Dedifferentiated amniotic fluid mesenchymal stem cell (primary cell): Measurements from ENCODE around the gene TAGLN3.
"Not testable (repeated sequence)": the region's sequence is repeated elsewhere in the genome, so short reads cannot be mapped to it uniquely, and the experiment has no call there.

Experiments used
- DNase-seq: peaks from one replicate; pipeline ENCODE4 v3.0.0-alpha.2; 2016; ENCODE audit errors: extremely low spot score

TAGLN3 gene

DNA sequence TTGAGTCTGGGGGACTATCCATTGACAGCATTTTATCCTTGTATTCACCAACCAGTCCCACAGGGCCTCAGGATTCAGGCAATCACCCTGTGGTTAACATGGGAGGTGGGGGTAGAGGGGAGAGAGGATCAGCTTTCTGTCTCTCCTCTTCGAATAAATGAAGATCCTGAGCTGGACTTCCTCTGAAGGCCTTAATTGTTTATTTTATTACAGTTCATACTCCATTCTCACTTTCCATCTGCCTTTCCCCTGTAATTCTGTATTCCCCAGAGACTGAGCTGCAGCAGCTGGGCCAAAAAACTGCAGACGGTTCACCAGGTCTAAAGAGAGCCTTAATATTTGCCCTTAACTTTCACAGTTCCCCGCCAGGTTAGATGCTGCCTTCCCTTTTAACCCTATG lies 11.9 kb downstream of the TAGLN3 start:
- no peak for DNase-seq

DNA sequence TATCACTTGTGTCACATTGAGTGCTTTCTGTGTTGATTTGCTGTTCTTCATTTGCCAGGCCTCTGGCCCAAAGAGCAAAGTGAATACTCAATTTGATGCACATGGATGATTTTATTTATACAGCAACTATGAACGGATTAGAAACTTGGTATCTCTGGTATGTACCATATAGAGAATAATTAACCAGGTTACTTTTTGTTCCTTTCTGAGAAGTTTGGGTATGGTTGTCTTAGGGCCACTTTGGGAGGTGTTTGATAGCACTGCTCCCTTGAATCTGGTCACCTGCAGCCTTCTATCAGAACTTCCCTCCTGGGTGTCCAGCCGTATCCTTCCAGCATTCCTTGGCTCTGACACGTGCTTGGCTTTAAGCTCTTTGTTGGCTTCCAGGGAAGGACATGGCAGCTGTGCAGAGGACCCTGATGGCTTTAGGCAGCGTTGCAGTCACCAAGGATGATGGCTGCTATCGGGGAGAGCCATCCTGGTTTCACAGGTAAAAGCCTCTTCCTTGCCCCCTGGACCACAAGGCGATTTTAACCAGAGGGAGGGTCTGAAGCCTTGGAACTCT lies 12.7 kb downstream of the TAGLN3 start:
- no peak for DNase-seq

DNA sequence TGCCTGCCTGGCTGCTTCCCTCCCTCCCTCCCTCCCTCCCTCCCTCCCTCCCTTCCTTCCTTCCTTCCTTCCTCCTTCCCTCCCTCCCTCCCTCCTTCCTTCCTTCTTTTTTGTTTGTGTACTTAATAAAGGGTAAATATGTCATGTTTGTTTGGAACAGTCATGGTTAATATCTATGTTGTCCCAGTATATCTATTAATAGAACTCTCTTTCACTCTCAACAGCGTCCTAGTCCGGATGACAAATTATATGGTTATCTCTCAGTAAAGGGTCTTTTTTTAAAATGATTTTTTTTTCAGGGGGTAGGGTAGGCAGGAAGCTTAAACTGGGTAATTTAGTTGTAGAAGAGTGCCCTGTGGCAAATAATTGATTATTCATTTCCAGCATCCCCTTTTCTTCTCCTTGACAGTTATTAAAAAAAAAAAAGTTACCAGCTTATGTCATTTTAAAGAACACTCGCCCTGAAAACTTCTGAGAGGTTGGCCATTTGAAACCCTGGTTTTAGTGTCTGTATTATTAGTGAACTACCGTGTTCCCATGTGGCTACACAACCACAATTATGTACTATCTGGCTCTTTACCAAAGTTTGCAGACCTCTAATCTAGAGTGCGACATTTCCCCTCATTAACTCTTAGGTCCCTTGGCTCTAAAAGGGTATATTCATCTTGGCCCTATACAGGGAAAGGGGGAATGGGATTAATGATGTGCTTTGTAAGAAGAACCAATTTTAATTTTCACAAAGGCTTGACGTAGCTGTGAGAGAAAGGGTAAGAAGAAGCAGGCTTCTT lies 13.7 kb downstream of the TAGLN3 start:
- DNase-seq: no peak

DNA sequence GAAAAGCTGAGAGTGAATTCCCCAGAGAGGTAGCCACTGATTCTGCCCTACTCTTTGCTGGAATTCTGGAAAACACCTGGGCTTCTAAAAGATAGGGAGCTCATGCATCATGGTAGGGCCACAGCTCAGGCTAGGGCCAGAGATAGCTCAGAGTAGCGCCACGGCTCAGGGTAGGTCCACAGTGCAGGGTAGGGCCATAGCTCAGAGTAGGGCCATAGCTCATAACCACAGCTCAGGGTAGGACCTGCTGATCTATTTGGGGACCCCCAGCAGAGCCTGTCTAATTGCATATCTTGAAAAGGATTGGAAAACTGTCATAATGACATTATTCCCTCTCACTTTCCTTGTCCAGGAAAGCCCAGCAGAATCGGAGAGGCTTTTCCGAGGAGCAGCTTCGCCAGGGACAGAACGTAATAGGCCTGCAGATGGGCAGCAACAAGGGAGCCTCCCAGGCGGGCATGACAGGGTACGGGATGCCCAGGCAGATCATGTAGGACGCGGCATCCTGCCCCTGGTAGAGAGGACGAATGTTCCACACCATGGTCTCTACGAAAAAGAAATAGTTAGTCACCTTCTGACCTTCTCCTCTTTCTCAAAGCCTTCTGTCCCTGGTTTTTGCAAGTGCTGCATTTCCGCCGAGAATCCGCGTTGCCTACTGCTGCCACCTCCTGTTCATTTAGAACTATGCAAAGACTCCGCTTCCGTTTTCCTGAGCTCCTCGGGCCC lies 14.5 kb downstream of the TAGLN3 start:
- DNase-seq: peak; percentile 72

DNA sequence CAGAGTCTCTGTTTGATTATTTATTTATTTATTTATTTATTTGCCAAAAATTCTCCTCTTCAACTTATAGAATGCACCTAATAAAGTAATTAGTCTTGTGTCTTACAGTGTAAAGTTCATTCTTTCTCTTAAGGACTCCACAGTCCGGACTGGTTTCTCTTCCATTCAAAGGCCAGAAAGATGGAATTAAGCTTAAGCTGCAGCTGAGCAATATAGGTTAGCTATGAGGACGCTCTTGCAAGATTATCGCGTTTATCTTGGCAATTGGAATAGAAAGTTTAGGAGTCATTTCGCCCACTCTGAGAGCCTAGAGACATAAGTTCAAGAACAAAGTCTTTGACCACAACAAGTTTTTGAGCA lies 15.0 kb downstream of the TAGLN3 start:
- no peak for DNase-seq

DNA sequence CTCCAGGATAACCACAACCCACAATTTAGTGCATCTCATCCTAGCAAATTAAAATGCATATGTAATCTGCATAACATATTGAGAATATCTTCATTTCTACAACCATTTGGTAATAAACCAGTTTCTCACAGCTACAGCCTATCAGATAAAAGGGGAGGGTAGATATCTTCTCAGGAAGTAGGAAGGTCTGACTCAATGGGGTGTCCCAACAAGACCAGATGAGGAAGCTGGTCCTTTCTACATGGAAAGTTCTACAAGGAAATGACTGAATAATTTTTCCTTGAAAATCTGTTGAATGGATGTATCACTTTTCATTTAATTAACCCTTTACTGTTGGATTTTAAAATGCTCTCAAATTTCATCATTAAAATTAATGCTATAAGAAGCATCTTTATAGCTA lies 18.4 kb downstream of the TAGLN3 start:
- no peak for DNase-seq

DNA sequence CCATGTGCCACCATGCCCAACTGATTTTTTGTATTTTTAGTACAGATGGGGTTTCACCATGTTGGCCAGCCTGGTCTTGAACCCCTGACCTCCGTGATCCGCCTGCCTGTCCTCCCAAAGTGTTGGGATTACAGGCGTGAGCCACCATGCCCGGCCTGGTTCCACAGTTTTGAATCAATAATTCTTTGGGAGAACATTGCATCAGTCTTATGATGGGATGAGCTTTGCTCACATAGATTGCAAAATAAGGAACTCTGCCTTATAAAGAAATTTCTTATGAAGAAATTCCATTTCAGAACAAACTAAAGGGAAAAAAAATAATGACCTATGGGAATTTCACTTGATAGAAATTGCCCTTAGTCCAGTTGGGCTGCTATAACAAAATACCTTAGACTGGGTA lies 20.0 kb downstream of the TAGLN3 start:
- DNase-seq: no peak

DNA sequence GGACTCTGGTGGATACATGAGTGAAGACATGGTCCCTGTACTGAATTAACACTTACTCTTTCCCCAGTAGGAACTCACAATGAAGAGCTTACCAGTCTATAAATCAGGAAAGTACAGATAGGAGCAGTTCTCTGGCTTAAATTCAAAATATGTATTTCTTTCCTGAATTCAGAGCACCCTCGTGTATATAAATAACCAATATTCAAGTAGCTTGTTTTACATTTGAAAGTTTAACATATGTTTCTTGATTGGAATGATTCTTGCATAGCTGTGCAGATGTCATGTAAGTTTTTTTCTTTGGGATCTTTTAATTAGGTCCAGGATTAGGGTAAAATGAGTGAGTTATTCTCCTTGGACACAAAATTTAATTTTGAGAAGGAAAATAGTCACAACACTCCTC lies 21.0 kb downstream of the TAGLN3 start:
- DNase-seq: no peak

DNA sequence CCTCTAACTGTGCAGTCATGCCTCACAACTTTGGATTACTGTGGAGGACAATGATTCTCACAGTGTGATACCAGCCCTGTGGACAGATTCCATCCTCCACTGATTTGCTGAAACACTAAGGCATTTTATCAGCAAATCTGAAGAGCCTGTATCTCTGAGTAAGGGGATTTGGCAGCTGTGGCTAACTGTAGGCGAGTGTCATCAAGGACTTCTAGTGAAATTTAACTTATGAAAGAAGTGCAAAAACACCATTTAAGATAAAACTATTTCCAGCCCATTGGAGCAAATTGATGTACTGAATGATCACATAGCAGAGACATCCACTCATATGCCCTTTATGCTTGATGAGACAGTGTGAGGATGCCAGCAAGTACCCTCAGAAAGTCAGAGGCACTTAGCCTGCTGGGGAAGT lies 22.0 kb downstream of the TAGLN3 start:
- no peak for DNase-seq

DNA sequence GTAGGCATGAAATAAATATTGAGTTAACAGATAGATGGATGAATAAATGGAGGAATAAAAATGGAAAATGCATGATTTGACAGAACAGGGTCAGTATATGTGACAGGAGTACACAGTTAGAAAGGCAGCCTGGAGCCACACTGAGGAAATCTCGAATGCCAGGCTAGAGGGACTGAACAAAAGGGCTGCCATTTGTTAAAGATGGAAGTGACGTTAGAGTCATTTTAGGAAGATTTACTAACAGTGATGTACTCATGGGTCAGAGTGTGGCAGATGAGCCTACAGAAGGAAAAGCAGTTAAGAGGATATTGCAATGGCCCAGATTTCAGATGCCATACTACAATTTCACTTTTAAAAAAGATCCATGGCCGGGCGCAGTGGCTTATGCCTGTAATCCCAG lies 28.4 kb downstream of the TAGLN3 start:
- no peak for DNase-seq

DNA sequence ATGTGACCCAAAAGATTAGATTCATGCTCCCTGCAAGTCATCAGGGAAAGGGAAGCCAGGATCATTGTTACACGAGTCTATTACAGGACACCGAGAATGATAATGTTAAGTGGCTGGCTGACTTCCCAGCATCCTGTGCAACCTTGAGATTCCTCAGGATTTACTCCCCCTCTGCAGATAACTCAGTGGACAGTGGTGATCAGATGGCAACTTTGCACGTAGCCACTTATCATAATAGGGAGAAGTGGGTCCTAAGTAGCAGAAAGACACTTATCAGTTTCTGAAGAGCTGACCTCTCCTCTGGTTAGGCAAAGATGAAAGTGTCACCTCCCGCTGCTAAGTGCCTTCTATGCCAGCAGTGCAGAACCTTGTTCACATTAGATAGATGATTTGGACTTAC lies 29.1 kb downstream of the TAGLN3 start:
- DNase-seq: no peak

DNA sequence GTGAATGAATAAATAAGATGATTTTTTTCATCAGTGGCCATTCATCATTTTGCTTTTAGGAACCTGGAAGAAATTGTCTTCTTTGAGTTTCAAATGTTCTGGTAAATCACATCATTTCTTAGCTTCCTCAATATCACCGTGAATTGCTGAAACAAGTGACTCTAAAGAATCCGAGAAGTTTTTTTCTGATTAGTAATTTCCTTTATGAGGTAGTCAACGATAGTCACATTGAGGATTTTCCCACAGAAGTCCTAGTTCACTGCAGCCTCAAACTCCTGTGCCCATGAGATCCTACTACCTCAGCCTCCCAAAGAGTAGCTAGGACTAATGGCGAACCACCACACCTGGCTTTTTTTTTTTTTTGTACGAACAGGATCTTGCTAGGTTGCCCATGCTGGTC lies 32.2 kb downstream of the TAGLN3 start:
- DNase-seq: no peak

DNA sequence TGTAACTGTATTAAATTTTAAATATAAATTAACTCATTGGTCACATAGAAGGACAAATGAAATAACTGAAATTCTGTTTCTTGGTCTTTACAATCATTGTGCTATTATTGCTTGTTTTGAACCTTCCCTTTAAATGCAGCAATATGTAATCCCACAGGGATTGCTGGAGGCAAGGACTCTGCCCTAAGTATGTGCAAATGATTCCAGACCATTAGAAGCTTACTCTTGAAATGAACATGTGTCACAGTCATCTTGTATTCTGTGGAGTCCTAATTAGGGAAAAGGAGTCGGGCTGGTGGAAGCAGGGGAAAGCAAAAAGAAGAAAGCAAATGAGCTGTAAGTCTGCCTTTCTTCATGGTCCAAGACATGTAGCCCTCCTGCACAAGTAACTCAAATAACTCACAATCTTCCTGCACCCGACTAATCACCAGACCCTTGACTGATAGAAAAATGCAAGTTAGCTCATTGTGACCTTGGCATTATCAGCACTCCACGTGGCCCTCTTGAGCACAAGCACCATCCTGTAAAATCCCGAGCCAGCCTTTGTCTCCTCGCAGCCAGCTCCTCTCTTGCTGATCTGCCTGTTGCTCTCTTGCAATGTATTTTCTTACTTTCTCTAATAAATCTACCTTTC lies 33.5 kb downstream of the TAGLN3 start:
- DNase-seq: no peak

DNA sequence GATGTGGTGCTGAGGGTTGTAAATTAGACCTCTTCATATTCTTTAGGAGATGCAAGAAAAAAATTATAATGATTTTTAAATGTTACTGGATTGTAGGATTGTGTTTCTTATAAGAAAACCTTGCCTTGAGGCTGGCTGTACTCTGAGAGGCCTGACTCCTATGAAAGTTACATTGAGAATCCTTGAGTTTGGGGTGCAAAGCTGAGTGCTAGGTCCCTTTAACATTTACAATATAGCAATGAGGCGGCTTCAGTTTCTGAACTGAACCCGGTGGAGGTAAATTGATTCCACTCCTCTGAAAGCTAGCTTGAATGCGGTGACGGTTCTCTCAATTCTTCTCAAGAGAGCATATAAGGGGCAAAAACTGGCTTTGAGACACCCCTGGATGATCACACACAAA lies 35.7 kb downstream of the TAGLN3 start, which contains the start of gene TMPRSS7:
TSS of gene TMPRSS7 (plus strand) at position 301 of the 400 bp plus-strand sequence. CDS start 110 bp downstream, outside the sequence.
- no peak for DNase-seq

DNA sequence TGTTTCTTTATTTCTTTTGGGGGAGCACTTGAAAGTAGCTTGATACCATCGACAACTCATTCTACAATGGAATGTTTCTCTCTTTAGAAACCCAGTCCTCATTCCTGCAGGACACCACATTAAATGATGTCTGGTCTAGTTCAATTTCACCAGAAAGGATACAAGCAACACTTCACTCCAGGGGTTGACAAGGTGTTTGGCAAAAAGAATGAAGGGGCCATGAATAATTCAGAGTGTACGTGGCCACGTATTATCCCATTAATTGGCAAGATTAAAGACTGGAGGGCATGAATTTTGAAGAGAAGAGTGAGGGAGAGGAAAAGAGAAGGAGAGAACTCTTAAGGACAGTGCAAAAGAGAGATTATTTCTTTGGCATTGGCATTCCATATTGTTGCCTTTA lies 36.5 kb downstream of the TAGLN3 start:
- no peak for DNase-seq

DNA sequence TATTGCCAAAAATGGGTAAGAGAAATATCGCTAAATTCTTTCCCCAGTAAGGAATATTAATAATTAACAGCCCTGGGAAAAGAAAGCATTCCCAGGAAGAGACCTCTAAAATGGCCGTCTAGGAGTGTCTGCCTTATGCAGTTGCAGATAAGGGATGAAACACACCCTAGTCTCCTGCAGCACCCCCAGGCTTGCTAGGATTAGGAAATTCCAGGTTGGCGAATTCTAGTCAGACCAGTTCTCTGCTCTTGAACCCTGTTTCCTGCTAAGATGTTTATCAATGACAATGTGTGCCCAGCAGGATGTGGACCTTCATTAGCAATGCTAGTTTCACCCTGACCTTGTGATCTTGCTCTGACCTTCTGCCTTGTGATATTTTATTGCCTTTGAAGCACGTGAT lies 38.5 kb downstream of the TAGLN3 start:
- not testable (repeated sequence) for DNase-seq

DNA sequence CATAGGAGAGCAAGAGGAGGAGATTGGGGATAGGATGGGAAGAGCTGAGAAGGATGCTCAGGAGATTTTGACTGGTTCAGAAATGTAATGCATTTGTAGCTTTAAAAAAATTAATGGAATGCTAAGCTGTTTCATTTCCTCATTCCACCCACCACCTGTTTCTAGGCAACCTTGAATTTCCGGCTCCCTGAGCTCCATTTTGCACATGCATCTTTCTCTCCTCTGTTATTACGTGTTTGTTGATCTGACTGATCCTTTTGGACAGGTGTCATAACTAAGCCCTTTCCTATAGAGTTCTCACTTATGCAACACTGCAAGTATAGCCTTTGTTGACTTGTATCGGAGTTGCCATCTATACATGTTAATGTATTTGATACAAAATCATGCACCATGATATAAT lies 40.1 kb downstream of the TAGLN3 start:
- DNase-seq: no peak

DNA sequence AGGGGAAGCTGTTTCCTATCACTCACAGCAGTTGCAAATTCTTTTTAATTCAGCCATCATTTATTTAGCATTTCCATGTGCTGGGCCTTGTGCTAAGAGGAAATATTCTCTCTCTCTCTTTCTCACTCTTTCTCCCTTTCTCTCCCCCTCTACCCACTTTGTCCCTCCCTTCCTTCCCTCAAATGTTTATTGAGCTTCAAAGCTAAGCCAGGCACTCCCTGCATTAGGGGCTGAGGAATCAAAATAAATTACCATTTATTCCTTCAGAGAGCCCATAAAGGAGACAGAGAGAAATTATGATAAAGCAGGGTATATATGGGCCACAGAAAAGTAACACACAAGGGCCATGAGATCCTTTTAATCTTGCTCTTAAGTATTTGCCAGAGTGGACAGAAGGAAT lies 42.6 kb downstream of the TAGLN3 start:
- DNase-seq: no peak

DNA sequence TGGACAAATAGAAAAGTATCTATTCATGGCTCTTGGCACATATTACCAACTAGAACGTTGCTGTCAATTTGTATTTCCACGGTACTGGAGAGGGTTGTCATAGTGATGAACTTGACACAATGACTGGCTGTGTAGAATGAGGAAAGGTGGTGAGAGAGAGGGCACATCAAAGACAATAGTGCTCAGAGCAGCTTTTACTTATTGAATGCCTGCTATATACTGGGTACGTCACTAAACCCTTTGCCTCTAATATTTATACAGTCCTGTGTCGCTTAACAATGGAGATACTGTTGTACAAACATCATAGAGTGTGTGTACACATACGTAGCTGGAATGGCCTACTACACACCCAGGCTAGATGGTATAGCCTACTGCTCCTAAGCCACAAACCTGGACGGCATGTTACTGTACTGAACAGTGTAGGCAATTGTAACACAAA lies 44.1 kb downstream of the TAGLN3 start:
- no peak for DNase-seq

DNA sequence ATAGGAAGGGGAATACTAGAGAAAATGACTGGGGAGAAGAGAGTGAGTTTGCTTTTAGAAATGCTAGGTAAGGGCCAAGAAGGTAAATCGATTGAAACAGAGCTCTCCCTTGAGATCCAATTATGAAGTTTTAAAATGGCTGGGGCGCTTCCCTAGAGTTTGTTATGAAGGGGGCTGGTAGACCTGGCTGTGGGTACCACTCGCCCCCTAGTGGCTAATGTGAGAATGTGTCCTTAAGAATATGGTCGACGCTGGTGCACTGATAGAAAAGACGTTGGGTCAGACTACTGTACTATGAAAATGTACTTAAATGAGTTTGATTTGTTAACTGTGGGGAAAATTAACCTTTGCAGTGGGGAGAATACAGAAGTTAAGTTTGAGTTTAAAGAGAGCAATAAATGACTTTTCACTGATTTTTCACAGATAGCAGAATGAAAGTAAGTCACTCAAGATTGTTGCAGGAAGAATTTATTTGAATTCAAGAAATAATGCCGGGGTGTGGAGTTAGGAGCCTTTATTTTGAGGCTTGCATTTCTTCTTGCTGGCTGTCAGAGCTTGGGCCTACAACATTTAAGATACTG lies 45.0 kb downstream of the TAGLN3 start:
- DNase-seq: peak; percentile 81

DNA sequence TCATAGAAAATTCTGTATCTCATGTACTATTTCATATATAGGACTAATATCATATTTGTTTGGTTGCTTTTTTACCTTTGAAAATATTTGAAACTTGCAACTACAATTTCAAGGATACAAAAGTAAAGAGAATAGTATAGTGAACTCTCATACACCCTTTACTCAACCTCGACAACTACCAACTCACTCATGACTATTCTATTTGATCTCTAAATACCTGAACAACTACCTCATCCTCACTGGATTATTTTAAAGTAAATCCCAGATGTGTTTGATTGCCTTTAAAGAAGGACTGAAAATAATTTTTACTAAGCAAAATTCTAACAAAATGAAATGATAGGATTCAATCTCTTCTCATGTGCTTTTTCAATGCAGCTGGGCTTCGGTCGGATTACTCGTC lies 47.9 kb downstream of the TAGLN3 start:
- no peak for DNase-seq

DNA sequence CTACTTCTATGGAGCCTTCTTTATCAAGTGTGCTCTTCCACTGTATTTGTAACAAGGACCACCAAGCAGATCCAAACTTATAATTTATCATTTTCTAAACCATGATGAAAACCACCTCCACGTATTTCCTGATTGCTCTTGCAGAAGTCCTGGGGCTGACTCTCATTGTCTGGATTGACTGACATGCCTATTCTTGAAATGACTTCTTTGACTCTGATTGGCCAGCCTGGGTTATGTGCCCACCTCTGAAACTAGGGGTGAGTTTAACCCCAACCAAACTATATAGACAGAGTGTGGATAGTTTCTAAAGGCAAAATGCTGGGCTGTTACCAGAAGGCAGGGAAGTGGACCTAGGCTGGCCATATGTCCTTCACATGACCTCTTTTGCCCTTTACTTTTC lies 48.5 kb downstream of the TAGLN3 start:
- DNase-seq: no peak
